ENCODE data around the gene ATG14.
A peak's percentile ranks its signal among the peaks of the same experiment; 100 is the strongest.

The ATG14 gene

DNA sequence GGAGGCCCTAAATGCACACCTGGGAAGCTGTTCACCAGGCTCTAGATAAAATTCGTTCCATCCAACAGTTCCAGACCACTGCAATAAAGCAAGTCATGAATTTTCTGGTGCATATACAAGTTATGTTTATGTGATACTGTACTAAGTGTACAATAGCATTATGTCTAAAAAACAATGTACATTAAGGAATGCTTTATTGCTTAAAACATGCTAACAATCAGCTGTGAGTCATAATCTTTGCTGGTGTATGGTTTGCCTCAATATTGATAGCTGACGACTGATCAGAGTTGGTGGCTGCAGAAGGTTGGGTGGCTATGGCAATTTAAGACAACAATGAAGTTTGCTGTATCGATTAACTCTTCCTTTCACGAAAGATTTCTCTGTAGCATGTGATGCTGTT lies 52.3 kb downstream of the ATG14 start:
- TF ChIP-seq EZH2phosphoT487 (IDR thresholded peaks at IDR 0.05; ENCODE audit: borderline replicate concordance), result no peak
- Histone ChIP-seq H4K20me1 (ENCODE audit: insufficient read depth, low read length, poor library complexity, severe bottlenecking) (peaks cover 3% of the 10 kb centered on the region), H3K9me3 (ENCODE audit: insufficient read depth, low read depth, low read length) (no peaks in the 10 kb centered on the region), H2AFZ (ENCODE audit: low read length) (no peak overlapping the region), H3K9ac (ENCODE audit: low read depth, low read length, poor library complexity, severe bottlenecking) (no peak overlapping the region), H3K79me2 (ENCODE audit: insufficient read depth, low read length) (no peaks in the 10 kb centered on the region), H3F3A (ENCODE audit: low read depth) (no peaks in the 10 kb centered on the region), H3K4me3 (ENCODE audit: low read length, poor library complexity, severe bottlenecking) (no peak overlapping the region), H3K4me2 (ENCODE audit: low read depth, low read length, poor library complexity, severe bottlenecking) (no peak overlapping the region), H3K9me2 (replicated peaks; ENCODE audit: low read depth, low read length) (no peaks in the 10 kb centered on the region), H3K4me1 (ENCODE audit: insufficient read depth, low read length, poor library complexity, severe bottlenecking) (no peaks in the 10 kb centered on the region), H3K27me3 (ENCODE audit: insufficient read depth, low read length, poor library complexity, severe bottlenecking) (no peaks in the 10 kb centered on the region), H3K36me3 (ENCODE audit: insufficient read depth, low read length) (peaks cover 17% of the 10 kb centered on the region; the same call in 1 of the 2 replicates)

GRCh38 chr14:55356913-55357312 lies 54.7 kb downstream of the ATG14 start:
- no peaks in the 10 kb centered on the region for H3F3A ChIP-seq (ENCODE audit: low read depth)
- H3K79me2 ChIP-seq (ENCODE audit: insufficient read depth, low read length), result no peaks in the 10 kb centered on the region
- H3K4me2 ChIP-seq (ENCODE audit: low read depth, low read length, poor library complexity, severe bottlenecking), result no peak overlapping the region

GRCh38 chr14:55355922-55356321 lies 55.7 kb downstream of the ATG14 start:
- Histone ChIP-seq H3K9ac (ENCODE audit: low read depth, low read length, poor library complexity, severe bottlenecking) (no peak overlapping the region), H3K4me3 (ENCODE audit: low read length, poor library complexity, severe bottlenecking) (no peak overlapping the region), H4K20me1 (ENCODE audit: insufficient read depth, low read length, poor library complexity, severe bottlenecking) (peaks cover 3% of the 10 kb centered on the region), H3F3A (ENCODE audit: low read depth) (no peaks in the 10 kb centered on the region), H2AFZ (ENCODE audit: low read length) (no peak overlapping the region), H3K36me3 (ENCODE audit: insufficient read depth, low read length) (peaks cover 46% of the 10 kb centered on the region; the same call in 1 of the 2 replicates), H3K9me2 (replicated peaks; ENCODE audit: low read depth, low read length) (no peaks in the 10 kb centered on the region), H3K4me2 (ENCODE audit: low read depth, low read length, poor library complexity, severe bottlenecking) (no peak overlapping the region), H3K27me3 (ENCODE audit: insufficient read depth, low read length, poor library complexity, severe bottlenecking) (no peaks in the 10 kb centered on the region), H3K9me3 (ENCODE audit: insufficient read depth, low read depth, low read length) (no peaks in the 10 kb centered on the region), H3K4me1 (ENCODE audit: insufficient read depth, low read length, poor library complexity, severe bottlenecking) (no peaks in the 10 kb centered on the region), H3K79me2 (ENCODE audit: insufficient read depth, low read length) (no peaks in the 10 kb centered on the region; the same call in 1 of the 2 replicates)
- TF ChIP-seq, protein P1, sequence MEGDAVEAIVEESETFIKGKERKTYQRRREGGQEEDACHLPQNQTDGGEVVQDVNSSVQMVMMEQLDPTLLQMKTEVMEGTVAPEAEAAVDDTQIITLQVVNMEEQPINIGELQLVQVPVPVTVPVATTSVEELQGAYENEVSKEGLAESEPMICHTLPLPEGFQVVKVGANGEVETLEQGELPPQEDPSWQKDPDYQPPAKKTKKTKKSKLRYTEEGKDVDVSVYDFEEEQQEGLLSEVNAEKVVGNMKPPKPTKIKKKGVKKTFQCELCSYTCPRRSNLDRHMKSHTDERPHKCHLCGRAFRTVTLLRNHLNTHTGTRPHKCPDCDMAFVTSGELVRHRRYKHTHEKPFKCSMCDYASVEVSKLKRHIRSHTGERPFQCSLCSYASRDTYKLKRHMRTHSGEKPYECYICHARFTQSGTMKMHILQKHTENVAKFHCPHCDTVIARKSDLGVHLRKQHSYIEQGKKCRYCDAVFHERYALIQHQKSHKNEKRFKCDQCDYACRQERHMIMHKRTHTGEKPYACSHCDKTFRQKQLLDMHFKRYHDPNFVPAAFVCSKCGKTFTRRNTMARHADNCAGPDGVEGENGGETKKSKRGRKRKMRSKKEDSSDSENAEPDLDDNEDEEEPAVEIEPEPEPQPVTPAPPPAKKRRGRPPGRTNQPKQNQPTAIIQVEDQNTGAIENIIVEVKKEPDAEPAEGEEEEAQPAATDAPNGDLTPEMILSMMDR (conservative IDR thresholded peaks at IDR 0.05; ENCODE audit: low read length), result no peak
- TF ChIP-seq EZH2phosphoT487 (IDR thresholded peaks at IDR 0.05; ENCODE audit: borderline replicate concordance), result no peak

More at GRCh38 chr14:55356913-55357312, 54.7 kb downstream of the ATG14 start:
- Histone ChIP-seq H3K4me3 (ENCODE audit: low read length, poor library complexity, severe bottlenecking) (no peak overlapping the region), H3K27me3 (ENCODE audit: insufficient read depth, low read length, poor library complexity, severe bottlenecking) (no peaks in the 10 kb centered on the region), H3K9me3 (ENCODE audit: insufficient read depth, low read depth, low read length) (no peaks in the 10 kb centered on the region), H2AFZ (ENCODE audit: low read length) (no peak overlapping the region), H4K20me1 (ENCODE audit: insufficient read depth, low read length, poor library complexity, severe bottlenecking) (peaks cover 3% of the 10 kb centered on the region), H3K4me1 (ENCODE audit: insufficient read depth, low read length, poor library complexity, severe bottlenecking) (no peaks in the 10 kb centered on the region), H3K36me3 (ENCODE audit: insufficient read depth, low read length) (peaks cover 36% of the 10 kb centered on the region; the same call in 1 of the 2 replicates), H3K9ac (ENCODE audit: low read depth, low read length, poor library complexity, severe bottlenecking) (no peak overlapping the region), H3K9me2 (replicated peaks; ENCODE audit: low read depth, low read length) (no peaks in the 10 kb centered on the region)
- no peak for TF ChIP-seq EZH2phosphoT487 (IDR thresholded peaks at IDR 0.05; ENCODE audit: borderline replicate concordance)
- TF ChIP-seq, protein P1 (conservative IDR thresholded peaks at IDR 0.05; ENCODE audit: low read length), result no peak

- H2AFZ ChIP-seq (ENCODE audit: low read length), result no peak overlapping the region
Measured at GRCh38 chr14:55354500-55354899, 57.1 kb downstream of the ATG14 start.

More at GRCh38 chr14:55354500-55354899, 57.1 kb downstream of the ATG14 start:
- Histone ChIP-seq H3K27me3 (ENCODE audit: insufficient read depth, low read length, poor library complexity, severe bottlenecking) (no peaks in the 10 kb centered on the region), H3K9me3 (ENCODE audit: insufficient read depth, low read depth, low read length) (no peaks in the 10 kb centered on the region), H3K9me2 (replicated peaks; ENCODE audit: low read depth, low read length) (no peaks in the 10 kb centered on the region), H4K20me1 (ENCODE audit: insufficient read depth, low read length, poor library complexity, severe bottlenecking) (peaks cover 3% of the 10 kb centered on the region), H3K9ac (ENCODE audit: low read depth, low read length, poor library complexity, severe bottlenecking) (no peak overlapping the region), H3K4me1 (ENCODE audit: insufficient read depth, low read length, poor library complexity, severe bottlenecking) (no peaks in the 10 kb centered on the region), H3K4me3 (ENCODE audit: low read length, poor library complexity, severe bottlenecking) (no peak overlapping the region), H3K79me2 (ENCODE audit: insufficient read depth, low read length) (peaks cover 5% of the 10 kb centered on the region; the same call in 1 of the 2 replicates), H3K36me3 (ENCODE audit: insufficient read depth, low read length) (peaks cover 54% of the 10 kb centered on the region; the same call in 1 of the 2 replicates), H3F3A (ENCODE audit: low read depth) (no peaks in the 10 kb centered on the region), H3K4me2 (ENCODE audit: low read depth, low read length, poor library complexity, severe bottlenecking) (no peak overlapping the region)
- no peak for TF ChIP-seq EZH2phosphoT487 (IDR thresholded peaks at IDR 0.05; ENCODE audit: borderline replicate concordance)
- TF ChIP-seq, protein P1 (conservative IDR thresholded peaks at IDR 0.05; ENCODE audit: low read length), result peak; percentile 83
